Measurements from ENCODE around the gene STK11.

DNA sequence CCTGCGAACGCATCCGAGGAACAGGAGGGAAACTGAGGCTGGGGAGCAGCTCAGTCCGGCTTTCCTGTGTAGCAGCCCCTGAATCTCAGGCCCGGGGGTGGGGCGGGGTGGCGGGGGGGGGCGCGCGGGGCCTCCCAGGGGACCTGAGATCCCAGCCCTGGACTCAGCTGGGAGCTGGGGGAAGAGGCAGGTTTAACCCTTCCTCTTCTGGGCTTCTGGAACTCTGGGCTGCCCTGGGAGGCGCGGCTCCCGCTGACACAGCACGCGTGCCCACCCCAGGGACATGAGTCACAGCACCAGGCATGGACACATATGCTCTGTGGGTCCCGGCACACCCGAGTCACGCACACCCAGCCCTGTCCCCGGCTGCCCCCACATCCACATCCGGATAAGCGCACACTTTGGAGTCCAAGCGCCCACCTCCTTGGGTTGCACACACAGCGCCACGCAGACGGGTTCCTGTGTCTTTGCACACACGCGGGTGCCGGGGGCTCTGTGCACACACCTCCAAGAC lies 60.1 kb downstream of the STK11 start:
- TF ChIP-seq, protein P1, sequence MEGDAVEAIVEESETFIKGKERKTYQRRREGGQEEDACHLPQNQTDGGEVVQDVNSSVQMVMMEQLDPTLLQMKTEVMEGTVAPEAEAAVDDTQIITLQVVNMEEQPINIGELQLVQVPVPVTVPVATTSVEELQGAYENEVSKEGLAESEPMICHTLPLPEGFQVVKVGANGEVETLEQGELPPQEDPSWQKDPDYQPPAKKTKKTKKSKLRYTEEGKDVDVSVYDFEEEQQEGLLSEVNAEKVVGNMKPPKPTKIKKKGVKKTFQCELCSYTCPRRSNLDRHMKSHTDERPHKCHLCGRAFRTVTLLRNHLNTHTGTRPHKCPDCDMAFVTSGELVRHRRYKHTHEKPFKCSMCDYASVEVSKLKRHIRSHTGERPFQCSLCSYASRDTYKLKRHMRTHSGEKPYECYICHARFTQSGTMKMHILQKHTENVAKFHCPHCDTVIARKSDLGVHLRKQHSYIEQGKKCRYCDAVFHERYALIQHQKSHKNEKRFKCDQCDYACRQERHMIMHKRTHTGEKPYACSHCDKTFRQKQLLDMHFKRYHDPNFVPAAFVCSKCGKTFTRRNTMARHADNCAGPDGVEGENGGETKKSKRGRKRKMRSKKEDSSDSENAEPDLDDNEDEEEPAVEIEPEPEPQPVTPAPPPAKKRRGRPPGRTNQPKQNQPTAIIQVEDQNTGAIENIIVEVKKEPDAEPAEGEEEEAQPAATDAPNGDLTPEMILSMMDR (IDR thresholded peaks at IDR 0.05; ENCODE audit: low read depth, low read length) = no peak
- no peak for TF ChIP-seq EZH2phosphoT487 (IDR thresholded peaks at IDR 0.05; ENCODE audit: low read depth)
